Stimulated activated CD8-positive, alpha-beta memory T cell treated with anti-CD3 and anti-CD28 coated beads, Interleukin-4, amount 100 ng/mL, for 4 hours (primary cell): ENCODE results near the gene MGAT4A.

Experiments
- DNase-seq, 2 donors: peaks; one replicate each; pipeline ENCODE4 v3.0.0-alpha.2; 2020; ENCODE audit warnings: low read depth in 2 of 2, low spot score in 1 of 2

The MGAT4A gene

DNA sequence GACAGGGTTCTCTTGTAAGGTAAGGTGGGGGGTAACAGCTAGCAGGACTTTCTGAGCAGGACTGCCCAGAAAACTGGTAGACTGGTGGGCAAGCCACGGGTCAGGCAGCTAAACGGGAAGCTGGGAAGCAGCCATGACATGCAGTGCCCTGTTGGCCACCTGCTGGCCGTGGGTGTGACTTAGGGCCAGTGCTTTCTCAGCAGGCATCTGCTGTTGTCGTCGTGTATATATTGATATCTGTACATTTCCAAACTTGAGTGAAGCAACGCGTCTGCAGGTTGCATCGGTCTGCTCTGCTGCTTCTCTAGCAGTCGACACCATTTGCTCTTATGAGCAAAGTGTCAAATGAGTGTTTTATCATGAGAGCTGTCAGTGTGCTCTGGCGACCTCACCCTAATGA is 153.6 kb downstream of the MGAT4A start:
- DNase-seq, result no peak

DNA sequence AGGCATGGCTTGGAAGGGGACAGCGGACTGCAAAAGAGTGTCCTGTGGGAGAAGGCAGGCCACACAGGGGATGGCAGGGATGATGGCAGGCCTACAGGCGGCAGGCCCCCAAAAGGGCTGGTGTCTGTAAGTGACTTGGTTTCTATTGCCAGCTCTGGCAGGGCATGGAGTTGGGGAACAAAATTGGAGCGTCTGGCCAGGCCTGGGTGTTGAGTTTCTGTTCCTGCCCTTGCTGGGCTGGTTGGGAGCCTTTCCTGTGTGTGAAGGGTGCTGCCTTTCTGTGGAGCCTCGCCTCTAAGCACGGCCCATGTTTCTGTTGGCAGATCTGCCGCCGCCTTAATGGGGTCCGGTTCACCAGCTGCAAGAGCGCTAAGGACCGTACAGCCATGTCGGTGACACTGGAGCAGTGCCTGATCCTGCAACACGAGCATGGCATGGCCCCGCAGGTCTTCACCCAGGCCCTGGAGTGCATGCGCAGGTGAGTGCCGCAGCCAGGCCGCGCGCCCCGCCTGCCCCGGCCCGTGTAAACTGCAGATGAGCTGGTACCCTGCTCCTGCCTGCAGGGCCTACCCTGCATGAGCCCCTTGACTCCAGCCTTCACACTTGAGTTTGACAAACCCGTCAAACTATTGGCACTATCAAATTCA is 154.1 kb downstream of the MGAT4A start:
- no peak for DNase-seq

DNA sequence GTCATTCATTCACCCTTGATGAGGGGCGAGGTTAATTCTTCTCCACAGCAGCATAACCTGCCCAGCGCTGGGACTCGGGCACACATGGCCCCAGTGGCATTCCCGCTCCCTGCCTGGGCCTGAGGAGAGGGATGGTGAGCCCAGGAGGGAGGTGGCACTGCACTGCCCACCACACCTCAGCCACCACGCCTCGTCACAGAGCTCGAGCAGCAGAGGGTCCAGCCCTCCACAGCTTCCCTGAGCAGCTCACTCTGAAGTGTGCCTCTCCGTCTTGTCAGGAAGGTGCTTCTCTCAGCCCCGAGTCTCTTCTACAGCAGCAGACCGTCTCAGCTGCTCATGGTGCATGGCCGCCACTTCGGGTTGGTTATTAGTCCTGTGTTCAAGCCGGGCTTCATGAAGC is 157.5 kb downstream of the MGAT4A start:
- no peak for DNase-seq

DNA sequence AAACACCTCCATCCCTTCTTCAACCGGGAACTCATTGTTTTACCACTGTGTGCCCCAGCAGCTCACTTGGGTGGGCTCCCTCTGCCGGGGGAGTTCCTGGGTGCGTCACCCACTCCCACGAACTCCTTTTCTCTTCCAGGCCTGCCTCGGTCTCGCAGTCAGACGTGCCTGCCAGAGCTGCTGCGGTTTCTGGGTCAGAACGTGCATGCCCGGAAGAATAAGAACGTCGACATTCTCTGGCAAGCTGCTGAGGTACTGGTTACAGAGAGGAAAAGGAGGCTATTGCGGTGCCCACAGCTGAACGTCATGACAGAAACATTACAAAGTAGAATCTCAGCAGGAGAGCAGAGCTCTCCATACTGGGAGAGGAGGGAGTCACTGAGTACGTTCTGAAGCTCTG is 158.3 kb downstream of the MGAT4A start:
- no peak for DNase-seq

- no peak for DNase-seq
Observed at GRCh38 chr2:98572211-98572610, 158.7 kb downstream of the MGAT4A start.

- DNase-seq, result no peak
Observed at GRCh38 chr2:98571796-98572195, 159.1 kb downstream of the MGAT4A start.

DNA sequence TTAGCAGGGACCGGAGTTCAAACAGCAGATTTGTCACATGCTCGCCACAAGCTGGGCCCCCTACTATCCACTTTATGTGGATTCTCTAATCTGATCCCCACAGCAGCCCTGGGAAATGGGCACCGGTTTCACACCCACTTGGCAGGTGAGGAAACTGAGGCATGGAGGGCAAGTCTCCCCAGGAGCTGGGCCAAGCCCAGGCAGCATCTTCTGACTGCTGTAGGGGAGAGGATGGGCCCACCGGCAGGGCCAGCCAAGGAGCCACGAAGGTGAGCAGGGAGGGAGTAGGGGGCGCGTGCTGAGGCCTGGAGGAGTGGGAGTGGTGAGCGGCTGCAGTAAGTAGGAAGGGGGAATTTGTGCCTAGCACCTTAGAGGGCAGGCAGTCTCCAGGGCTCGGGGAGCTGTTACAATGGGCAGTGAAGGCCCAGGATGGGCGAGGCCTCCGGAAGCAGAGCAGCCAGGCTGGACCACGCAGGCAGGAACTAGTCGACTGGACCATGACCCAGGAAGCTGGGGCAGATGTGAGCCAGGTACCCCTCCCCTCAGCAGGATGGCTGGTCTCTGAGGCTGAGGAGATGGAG is 159.7 kb downstream of the MGAT4A start:
- DNase-seq, result no peak

- no peak for DNase-seq
Observed at GRCh38 chr2:98570356-98570755, 160.6 kb downstream of the MGAT4A start.

DNA sequence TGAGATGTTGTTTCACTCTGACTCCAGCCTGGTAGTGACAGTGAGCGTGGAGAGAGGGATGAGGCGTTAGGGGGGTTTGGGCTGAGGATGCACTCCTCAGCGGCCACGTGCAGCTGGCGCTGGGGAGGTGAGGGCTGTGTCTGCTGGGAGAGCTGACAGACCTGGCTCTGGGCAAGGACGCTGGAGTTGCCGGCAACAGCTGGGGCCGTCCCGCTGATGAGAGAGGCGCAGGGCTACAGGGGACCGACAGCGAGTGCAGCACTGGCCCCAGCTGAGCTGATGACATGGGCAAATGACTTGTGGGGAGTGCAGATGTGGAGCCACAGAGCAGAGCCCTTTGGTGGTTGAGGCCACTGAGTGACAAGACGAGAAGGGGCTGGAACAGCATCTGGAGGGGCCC is 161.0 kb downstream of the MGAT4A start:
- no peak for DNase-seq

GRCh38 chr2:98569197-98569793 is 161.6 kb downstream of the MGAT4A start:
- DNase-seq, result peak; percentile 29 to 54
